GM19468 (cell line): Measurements from ENCODE around the gene COL27A1.

Experiments used
- ATAC-seq: cut with Tn5 transposase; IDR thresholded peaks from one replicate; pipeline ENCODE4 v1.9.1; 2021; ENCODE audit warnings: mild to moderate bottlenecking, moderate library complexity, moderate number of reproducible peaks; ENCODE audit not compliant: unreplicated experiment; ENCODE audit errors: extremely low read depth

Gene COL27A1

DNA sequence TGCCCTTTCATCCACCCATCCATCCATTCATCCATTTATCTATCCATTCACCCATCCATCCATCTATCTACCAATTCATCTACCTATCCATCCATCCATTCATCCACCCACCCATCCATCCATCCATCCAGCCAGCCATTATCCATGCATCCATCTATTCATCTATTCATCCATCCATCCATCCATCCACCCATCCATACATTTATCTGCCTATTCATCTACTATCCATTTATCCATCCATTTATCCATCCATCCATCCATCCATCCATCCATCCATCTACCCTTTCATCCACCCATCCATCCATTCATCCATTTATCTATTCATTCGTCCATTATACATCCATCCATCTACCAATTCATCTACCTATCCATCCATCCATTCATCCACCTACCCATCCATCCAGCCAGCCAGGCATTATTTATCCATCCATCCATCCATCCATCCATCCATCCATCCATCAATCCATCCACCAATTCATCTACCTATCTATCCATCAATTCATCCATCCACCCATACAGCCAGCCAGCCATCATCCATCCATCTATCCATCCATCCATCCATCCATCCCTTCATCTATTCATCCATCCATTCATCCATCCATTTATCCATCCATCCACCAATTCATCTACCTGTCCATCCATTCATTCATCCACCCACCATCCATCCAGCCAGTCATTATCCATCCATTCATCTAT lies 10.2 kb downstream of the COL27A1 start:
- no peak for ATAC-seq

- ATAC-seq: no peak
Measured at GRCh38 chr9:114166103-114166470, 10.8 kb downstream of the COL27A1 start.

- no peak for ATAC-seq
Measured at GRCh38 chr9:114166614-114167572, 11.6 kb downstream of the COL27A1 start.

GRCh38 chr9:114167591-114168091 lies 12.3 kb downstream of the COL27A1 start:
- ATAC-seq: no peak

DNA sequence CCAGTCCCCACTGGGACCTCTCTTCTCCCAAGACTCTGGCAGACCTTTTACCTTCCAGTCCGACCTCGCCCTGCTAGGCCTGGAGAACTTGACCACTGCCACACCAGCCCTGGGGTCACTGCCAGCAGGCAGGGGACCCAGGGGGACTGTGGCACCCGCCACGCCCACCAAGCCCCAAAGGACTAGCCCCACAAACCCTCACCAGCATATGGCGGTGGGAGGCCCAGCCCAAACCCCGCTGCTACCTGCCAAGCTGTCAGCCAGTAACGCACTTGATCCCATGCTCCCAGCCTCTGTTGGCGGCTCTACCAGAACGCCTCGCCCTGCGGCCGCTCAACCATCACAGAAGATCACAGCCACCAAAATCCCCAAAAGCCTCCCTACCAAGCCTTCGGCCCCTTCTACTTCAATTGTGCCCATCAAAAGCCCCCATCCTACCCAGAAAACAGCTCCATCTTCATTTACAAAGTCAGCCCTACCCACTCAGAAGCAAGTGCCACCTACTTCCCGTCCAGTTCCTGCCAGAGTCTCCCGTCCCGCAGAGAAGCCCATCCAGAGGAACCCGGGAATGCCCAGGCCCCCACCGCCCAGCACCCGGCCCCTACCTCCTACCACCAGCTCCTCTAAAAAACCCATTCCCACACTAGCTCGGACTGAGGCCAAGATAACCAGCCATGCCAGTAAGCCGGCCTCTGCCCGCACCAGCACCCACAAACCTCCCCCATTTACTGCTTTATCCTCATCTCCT lies 13.1 kb downstream of the COL27A1 start:
- no peak for ATAC-seq

DNA sequence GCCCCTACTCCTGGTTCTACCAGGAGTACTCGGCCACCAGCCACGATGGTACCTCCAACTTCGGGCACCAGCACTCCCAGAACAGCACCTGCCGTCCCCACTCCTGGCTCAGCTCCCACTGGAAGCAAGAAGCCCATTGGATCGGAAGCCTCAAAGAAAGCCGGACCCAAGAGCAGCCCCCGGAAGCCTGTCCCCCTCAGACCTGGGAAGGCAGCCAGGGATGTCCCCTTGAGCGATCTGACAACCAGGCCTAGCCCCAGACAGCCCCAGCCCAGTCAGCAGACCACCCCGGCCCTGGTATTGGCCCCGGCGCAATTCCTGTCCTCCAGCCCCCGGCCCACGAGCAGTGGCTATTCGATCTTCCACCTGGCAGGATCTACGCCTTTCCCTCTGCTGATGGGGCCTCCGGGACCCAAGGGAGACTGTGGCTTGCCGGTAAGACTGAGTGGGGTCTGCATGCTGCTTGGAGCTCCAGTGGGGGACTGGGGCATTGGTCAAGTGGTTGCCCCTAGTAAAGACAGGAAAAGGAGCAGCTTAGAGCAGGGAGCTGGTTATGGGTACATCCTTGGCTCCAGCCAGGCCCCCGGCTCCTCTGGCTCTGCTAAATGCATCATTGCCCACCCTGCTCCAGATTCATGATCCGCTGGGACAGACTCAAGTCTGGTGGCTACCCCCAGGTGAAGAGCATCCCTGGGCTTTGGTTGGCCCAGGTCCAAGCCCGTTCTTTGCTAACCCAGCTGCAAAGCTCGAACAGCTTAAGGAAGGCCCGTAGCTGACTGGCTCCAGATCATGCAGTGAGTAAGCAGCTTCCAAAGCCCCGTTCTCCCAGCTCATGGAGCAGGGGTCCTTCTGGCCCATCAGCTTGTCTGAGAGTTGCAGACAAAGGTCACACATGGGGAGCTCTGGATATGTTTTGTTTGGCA lies 14.0 kb downstream of the COL27A1 start:
- no peak for ATAC-seq

- ATAC-seq: no peak
Measured at GRCh38 chr9:114169952-114170770, 14.8 kb downstream of the COL27A1 start.

DNA sequence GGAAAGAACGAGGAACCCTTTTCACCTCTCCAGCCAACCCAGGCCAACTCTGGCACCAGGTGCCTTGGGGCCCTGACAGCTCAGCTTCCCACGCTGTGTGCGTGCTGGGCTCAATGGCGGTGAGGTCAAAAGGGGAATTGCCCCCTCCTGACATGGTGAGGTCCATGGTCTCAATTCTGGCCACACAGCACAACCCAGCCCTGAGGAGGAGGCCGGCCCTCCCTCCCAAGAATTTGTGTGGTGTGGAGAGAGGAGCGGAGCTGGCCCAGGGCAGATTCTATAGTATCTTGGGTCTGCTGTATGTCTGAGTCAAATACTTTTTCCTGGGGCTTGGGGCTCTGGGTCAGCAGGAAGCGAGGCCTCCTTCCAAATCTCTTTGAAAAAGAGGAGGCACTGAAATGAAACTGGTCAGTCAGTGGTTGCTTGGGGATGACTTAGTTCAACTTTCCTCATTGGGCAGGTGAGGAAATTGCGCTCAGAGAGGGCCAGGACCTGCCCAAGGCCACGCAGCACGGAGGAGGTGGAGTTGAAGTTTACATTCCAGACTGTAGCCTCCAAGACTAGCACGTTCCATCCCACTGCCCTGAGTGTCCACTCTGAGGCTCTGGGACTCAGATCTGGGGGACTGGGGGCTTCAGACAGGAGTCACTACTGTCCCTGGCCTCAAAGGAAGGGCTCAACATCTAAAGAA lies 15.6 kb downstream of the COL27A1 start:
- ATAC-seq: no peak

DNA sequence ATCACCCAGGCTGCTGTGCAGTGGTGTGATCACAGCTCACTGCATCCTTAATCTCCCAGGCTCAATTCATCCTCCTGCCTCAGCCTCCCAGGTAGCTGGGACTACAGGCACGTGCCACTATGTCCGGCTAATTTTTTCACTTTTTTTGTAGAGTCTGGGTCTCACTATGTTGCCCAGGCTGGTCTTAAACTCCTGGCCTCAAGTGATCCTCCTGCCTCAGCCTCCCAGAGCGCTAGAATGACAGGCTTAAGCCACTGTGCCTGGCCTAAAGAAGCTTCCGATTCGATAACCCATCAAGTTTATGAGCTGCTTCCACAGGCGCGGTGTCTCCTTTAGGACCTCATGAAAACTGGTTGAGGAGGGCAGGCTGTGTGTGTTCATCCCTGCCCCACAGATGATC lies 16.2 kb downstream of the COL27A1 start:
- ATAC-seq: no peak

GRCh38 chr9:114172981-114173833 lies 17.9 kb downstream of the COL27A1 start:
- ATAC-seq: no peak

- no peak for ATAC-seq
Measured at GRCh38 chr9:114174557-114174875, 19.2 kb downstream of the COL27A1 start.

- no peak for ATAC-seq
Measured at GRCh38 chr9:114174876-114175771, 19.8 kb downstream of the COL27A1 start.

DNA sequence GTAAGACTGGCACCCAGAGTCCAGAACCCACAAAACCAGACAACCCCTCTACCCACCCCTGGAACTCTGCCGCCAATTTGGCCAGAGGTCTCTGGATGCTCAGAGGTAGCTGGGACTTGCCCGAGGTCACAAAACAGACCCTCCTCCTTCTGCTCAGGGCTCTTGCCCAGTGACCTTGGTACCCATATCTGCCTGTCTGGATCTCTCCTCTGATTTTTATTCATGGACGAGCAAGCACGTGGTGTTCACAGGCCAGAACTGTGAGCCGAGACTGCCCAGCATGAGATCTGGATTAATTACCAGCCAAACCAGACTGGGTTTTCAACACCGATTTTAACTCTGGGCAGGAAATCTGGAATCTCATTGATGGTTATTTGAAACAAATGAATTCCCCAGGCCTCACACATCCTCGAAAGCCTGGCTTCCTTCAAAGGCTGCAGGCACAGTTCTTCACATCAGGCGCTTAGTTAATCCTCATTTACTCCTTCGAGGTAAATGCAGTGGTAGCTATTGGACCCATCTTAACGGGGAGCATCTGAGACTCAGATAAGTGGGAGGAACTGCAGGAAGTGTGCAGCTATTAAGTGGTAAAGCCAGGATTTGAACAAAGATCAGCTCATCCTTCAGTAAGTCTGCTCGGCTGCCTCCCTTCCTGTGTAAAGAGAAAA lies 21.4 kb downstream of the COL27A1 start:
- ATAC-seq: no peak

DNA sequence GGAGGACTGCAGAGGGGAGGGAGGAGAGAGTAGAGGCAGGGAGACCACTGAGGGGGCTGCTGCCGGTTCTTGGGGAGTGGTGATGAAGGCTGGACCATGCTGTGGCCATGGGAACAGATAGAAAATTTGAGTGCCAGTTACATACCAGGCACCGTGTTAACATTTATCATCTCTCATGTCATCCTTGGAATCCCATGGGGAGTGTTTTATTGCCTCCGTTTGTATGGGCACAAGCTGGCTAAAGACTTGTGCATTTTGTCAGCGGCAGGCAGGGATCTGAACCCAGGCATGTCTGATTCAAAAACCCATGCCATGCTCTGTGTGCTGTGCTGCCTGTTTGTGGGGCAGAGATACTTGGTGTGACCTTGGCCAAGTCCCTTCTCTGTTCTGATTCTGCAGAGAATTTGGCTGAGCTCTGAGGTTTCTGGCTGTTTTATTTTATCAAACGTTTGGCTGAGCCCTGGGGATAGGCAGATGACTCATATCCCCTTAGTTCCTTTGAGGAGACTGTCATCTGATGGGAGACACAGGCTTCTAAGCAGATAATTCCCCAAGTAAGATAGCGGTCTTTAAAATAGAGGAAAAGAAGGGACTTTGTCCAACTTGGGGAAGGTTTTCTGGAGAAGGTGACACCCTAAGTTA lies 22.2 kb downstream of the COL27A1 start:
- no peak for ATAC-seq

- no peak for ATAC-seq
Measured at GRCh38 chr9:114178076-114178475, 22.7 kb downstream of the COL27A1 start.
